DMS79 treated with DMSO at 0.1 percent for 48 hours (cell line): ENCODE measurements around the gene MCOLN1.
"Not testable (repeated sequence)": the region's sequence is repeated elsewhere in the genome, so short reads cannot be mapped to it uniquely, and the experiment has no call there.

Experiments
- DNase-seq: peaks from one replicate; lab custom pipeline; 2025; lab: John Stamatoyannopoulos, UW

The MCOLN1 gene

DNA sequence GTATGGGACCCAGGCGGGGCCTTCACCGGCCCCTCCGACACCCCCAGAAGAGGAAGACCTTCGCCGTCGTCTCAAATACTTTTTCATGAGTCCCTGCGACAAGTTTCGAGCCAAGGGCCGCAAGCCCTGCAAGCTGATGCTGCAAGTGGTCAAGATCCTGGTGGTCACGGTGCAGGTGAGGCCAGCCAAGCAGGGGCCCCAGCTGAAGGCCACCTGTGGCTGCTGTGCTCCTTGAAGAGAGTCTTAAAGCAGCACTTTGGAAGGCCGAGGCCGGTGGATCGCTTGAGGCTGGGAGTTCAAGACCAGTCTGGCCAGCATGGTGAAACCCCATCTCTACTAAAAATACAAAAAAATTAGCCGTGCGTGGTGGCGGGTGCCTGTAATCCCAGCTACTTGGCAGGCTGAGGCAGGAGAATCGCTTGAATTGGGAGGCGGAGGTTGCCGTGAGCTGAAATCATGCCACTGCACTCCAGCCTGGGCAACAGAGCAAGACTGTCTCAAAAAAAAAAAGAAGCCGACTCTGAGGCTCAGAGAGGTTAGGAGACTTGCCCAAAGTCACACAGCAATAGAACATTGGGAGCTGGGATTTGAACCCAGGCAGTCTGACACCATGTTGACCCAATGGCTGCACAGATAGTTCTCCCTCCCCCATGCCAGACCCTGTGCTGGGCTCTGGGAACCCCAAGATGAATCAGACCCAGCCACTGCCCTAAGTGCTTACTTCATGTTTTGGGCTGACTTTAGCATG lies 2.7 kb downstream of the MCOLN1 start:
- no peak for DNase-seq

DNA sequence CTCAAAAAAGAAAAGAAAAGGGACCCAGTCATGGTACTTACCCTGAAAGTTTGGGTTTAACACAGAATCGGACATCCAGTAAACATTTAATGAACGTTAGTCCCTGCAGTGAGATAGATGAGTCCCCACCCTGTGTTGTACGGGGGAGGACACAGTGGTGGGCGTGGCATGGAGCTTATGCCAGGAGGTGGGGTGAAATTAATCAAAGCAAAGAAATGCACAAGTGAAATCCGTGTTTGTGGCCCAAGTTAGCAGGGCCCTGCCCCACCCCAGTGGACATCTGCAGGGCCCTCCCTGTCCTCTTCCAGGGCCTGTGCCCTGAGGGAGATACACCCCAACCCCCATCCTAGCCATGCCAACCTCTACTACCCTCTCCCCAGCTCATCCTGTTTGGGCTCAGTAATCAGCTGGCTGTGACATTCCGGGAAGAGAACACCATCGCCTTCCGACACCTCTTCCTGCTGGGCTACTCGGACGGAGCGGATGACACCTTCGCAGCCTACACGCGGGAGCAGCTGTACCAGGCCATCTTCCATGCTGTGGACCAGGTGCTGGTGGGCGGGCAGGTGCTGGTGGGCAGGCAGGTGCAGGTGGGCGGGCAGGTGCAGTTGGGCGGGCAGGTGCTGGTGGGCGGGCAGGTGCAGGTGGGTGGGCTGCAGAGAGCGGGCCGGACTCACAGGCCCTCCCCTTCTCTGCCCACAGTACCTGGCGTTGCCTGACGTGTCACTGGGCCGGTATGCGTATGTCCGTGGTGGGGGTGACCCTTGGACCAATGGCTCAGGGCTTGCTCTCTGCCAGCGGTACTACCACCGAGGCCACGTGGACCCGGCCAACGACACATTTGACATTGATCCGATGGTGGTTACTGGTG lies 3.9 kb downstream of the MCOLN1 start:
- DNase-seq, result no peak

DNA sequence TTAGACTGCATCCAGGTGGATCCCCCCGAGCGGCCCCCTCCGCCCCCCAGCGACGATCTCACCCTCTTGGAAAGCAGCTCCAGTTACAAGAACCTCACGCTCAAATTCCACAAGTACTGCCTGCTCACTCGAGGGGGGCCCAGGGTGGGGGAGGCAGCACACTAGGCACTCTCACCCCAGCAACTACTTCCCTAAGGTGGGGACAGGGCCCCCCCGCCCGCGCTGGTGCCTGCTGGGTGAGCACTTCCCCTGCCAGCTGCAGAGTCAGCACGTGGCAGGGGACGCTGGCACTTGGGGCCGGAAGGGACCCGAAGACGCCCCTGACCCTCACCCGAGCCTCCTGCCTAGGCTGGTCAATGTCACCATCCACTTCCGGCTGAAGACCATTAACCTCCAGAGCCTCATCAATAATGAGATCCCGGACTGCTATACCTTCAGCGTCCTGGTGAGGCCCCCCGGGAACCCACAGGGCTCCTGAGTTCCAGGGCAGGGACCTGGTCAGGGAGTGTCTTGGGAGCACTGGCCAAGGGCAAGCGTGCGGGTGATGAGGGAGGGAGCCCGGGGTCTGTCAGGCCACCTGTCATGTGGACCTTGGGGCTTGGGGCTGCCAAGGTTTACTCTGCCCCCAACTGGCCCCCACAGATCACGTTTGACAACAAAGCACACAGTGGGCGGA lies 5.2 kb downstream of the MCOLN1 start:
- DNase-seq, result no peak

DNA sequence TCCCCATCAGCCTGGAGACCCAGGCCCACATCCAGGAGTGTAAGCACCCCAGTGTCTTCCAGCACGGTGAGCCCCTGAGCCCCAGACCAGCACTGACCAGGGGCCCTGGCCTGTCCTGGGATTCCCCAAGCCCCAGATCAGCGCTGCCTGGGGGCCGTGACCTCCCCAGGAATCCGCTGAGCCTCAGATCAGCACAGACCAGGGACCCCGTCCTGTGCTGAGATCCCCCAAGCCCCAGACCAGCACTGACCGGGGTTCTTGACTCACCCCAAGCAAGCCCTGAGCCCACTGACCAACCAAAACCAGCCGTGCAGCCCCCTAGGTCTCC lies 5.7 kb downstream of the MCOLN1 start:
- no peak for DNase-seq

DNA sequence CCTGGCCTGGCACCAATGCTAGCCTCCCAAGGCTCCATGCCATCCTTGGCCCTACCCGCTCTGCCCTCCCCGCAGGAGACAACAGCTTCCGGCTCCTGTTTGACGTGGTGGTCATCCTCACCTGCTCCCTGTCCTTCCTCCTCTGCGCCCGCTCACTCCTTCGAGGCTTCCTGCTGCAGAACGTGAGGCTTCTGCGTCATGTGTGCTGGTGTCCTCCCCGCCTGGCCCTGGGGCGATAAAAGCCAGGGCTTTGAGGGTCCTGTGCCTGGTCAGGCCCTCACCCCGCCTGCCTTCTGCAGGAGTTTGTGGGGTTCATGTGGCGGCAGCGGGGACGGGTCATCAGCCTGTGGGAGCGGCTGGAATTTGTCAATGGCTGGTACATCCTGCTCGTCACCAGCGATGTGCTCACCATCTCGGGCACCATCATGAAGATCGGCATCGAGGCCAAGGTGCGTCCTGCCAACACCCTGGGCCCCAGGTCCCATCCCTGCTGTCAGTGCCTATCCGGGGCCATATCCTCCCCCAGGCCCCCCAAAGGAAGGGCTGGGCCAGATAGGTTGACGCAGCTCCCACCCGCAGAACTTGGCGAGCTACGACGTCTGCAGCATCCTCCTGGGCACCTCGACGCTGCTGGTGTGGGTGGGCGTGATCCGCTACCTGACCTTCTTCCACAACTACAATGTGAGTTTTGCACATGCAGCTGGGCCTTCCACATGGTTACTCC lies 6.3 kb downstream of the MCOLN1 start:
- no peak for DNase-seq

DNA sequence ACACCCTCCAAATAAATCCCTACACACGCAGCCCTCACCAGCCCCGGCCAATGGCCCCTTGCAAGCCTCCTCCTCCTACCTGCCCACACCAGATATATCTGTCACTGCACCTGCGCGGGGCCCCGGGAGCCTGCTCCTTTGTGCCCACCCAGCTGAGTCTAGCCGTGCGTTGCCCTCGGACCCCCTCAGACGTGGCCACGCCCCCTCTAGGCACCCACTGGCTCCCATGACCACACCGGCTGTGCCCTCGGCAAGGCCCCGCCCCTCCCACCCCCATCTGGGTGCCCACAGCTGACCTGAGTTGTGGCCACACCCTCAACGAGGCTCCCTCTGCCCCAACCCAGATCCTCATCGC lies 6.8 kb downstream of the MCOLN1 start:
- no peak for DNase-seq

DNA sequence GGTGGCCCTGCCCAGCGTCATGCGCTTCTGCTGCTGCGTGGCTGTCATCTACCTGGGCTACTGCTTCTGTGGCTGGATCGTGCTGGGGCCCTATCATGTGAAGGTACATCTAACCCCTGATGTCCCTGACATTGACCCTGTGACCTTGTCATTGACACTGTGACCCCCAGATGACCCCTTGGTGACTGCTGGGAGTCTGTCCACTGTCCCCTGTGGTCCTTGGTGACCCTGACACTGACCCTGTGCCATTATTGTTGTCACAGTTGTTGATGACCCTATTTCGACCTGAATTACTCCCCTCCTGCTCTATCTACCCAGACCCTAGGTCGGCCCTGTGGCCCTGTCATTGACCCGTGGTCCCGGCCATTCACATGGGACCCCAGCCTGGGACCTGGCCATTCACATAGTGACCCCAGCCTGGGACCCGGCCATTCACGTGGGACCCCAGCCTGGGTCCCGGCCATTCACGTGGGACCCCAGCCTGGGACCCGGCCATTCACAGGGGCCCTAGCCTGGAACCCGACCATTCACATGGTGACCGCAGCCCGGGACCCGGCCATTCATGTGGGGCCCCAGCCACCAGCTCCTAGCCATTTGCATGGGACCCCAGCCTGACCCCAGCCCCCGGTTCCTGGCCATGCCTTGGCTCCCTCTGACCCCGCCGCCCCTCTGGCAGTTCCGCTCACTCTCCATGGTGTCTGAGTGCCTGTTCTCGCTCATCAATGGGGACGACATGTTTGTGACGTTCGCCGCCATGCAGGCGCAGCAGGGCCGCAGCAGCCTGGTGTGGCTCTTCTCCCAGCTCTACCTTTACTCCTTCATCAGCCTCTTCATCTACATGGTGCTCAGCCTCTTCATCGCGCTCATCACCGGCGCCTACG lies 7.4 kb downstream of the MCOLN1 start:
- DNase-seq, result no peak

DNA sequence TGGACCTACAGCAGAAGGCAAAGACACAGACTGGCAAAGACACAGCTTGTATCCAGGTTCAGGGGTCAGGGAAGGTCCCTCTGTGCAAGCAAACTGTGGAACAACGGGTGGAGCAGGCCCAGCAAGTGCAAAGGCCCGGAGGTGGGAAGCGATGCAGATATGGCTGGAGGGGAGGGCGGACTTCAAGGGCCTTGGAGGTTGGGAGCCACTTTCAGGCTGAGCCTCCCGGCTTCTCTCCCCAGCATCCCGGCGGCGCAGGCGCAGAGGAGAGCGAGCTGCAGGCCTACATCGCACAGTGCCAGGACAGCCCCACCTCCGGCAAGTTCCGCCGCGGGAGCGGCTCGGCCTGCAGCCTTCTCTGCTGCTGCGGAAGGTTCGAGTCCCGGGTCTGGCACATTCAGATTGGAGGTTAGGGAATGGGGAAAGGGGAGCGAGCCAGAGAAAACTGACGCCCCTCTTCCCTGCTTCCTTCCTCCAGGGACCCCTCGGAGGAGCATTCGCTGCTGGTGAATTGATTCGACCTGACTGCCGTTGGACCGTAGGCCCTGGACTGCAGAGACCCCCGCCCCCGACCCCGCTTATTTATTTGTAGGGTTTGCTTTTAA lies 11.0 kb downstream of the MCOLN1 start:
- no peak for DNase-seq

DNA sequence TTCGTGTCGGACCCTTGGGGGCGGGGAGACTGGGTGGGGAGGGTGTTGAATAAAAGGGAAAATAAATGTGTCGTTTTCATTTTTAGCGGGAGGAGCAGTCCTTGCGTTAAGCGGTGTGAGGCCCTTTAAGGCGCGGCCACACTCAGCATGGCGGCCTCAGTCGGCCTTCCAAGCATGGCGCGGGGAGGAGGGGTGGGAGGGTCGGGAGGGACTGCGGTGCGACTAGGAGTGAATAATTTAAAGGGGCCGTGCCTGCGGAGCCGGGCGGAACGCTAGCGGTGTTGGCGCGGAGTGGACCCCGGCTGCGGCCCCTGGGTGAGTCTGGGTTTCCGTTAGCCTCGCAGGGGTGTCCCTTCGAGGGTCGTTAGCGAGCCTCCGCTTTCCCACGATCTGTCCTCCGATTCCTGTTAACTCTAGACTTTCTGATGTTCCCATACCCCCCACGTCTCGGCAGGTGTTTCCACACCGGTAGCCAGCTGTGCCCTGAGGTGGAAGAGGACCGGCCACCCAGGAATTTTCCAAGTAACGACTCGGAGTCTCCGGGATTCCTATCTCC lies 11.6 kb downstream of the MCOLN1 start:
- peak; percentile 63 for DNase-seq

DNA sequence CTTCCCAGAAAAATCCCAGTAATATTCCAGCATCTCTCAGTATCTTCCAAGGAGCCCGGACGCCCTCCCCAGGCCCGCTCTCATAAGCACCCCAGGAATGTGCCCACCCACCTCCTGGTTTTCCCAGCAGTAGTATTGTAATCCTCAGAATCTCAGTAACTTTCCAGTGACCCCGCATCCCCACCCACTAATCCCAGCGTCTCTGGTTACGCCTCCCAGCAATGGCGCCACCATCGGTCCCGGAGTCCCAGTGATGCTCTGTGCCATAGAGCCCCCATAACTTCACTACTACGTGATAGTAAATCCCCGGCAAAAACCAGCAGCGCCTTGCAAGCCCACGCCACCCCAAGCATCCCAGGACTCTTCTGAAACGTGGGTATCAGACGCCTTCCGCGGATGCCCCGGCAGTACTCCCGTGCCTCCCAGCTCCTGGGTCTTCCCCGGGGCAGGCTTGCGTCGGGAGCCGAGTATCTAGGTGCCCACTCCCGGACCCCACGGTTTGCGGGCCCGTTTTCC lies 12.2 kb downstream of the MCOLN1 start:
- DNase-seq, result no peak

DNA sequence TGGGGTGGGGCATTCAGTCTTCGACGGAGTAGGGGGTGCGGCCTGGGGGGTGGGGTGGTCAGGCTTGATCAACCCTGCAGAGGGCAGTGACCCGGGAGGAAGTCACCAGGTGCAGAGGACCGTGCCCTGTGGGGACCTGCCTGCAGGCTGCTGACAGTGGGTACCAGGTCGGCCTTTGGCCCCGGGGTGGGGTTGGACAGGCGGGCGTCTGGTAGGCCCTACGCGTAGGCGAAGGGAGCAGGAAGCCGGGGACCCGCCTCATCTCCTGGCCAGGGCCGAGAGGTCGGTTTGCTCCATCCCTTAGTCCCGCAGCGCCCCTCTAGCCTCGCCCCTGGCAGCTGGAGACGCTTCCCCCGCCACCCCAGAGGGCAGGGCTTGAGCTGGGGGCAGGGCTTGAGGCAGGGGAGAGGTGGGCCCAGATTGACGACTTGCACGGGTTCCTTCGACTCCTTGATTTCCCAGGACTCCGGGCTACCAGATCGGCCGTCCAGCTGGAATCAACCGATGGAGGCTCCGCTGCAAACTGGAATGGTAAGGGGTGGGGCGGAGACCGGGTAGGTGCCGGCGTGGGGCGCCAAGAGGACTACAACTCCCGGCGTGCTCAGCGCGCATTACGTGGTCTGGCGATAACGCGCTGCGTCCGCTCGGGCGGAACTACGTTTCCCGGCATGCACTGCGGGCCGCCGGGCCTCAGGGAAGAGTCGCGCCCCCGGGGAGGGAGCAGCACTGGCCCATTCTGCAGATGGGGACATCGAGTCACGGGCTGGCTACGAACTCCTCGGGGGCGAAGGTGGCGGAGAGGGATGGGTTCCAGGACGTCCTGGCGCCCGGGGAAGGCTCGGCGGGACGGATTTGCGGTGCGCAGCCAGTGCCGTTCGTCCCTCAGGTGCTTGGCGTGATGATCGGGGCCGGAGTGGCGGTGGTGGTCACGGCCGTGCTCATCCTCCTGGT lies 12.9 kb downstream of the MCOLN1 start, which contains the start of gene PNPLA6:
TSS of gene PNPLA6 (plus strand) at position 671 of the 951 bp plus-strand sequence. CDS start at position 743, 72 bp downstream.
- DNase-seq, result peak; percentile 85

DNA sequence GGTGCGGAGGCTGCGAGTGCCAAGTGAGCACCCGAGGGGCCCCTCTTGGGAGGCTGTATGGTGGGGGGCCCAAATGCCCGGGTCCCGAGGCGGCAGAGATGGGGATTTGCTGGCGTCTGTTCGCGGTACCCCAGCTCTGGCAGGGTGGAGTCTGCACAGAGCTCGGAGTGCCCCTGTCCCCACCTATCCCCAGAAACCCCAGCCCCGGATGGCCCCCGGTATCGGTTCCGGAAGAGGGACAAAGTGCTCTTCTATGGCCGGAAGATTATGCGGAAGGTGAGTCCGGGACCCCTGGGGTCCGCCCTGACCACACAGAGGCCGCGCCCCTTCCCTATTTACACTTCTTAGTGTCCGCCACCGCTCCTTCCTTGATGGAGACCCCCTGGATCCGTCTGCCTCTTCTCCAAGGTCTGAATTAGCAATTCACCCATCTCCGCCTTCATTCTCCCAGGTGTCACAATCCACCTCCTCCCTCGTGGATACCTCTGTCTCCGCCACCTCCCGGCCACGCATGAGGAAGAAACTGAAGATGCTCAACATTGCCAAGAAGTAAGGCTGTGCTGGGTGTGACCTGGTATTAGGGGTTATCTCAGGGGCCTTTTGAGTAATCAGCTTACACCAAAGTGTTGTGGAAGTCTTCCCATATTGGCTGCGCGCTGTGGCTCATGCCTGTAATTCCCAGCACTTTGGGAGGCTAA lies 13.7 kb downstream of the MCOLN1 start:
- DNase-seq, result no peak

DNA sequence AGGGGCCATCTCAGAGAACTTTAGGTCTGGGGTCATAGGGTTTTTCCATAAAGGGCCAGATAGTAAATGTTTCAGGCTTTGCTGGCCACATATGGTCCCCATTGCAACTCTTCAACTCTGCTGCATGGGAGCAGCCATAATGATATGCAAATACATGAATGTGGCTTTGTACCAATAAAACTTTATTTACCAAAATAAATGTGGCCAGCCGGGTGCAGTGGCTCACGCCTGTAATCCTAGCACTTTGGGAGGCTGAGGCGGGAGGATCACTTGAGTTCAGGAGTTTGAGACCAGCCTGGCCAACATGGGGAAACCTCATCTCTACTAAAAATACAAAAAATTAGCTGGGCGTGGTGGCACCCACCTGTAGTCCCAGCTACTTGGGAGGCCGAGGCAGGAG lies 16.6 kb downstream of the MCOLN1 start:
- DNase-seq, result not testable (repeated sequence)

DNA sequence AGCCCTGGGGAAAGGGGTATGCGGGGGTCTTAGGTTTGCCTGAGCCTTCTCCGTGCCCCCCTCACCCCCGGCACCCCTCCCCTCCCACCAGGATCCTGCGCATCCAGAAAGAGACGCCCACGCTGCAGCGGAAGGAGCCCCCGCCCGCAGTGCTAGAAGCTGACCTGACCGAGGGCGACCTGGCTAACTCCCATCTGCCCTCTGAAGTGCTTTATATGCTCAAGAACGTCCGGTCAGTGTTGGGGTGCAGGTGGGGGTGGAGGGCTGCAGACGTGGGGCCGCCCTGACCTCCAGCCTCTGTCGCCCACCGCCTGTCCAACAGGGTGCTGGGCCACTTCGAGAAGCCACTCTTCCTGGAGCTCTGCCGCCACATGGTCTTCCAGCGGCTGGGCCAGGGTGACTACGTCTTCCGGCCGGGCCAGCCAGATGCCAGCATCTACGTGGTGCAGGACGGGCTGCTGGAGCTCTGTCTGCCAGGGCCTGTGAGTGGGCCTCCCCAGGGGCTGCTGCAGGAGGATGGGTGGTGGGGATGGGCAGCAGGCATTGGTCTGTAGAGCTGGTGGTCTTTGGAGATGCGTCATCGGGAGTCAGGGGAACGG lies 17.5 kb downstream of the MCOLN1 start:
- no peak for DNase-seq

DNA sequence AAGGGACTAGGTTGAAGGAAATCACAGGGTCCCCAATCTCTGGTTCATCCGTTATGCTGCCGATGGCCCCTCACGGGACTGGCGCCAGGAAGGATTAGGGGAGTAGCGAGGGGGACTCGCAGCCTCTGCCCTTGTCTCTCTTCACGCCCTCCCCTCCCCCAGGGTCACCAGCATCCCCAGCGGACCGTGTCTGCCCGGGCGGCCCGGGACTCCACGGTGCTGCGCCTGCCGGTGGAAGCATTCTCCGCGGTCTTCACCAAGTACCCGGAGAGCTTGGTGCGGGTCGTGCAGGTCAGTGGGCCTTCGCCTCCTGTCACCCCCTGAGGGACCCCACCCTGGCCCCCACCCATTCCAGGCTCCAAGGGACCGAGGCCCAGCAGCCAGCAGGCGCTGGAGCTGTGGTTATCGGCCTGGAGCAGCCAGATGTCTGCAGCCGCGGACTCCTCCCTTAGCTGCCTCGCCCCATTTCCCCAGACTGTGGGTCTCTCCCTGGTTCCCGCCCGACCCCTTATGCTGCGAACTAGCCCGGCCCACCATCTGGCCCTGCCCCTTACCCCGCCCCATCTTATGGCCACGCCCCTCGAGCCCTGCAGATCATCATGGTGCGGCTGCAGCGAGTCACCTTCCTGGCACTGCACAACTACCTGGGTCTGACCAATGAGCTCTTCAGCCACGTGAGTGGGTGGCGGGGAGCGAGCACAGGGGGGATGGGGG lies 18.5 kb downstream of the MCOLN1 start:
- DNase-seq, result no peak

DNA sequence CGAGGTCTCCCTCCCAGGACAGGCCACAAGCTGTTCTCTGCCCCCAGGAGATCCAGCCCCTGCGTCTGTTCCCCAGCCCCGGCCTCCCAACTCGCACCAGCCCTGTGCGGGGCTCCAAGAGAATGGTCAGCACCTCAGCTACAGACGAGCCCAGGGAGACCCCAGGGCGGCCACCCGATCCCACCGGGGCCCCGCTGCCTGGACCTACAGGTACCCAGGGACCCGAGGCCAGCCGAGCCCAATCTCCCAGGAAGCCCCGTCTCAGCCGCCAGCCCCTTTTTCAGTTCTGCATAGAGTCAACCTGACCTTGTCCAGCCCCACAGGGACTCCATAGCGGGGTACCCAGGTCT lies 19.0 kb downstream of the MCOLN1 start:
- DNase-seq, result no peak

DNA sequence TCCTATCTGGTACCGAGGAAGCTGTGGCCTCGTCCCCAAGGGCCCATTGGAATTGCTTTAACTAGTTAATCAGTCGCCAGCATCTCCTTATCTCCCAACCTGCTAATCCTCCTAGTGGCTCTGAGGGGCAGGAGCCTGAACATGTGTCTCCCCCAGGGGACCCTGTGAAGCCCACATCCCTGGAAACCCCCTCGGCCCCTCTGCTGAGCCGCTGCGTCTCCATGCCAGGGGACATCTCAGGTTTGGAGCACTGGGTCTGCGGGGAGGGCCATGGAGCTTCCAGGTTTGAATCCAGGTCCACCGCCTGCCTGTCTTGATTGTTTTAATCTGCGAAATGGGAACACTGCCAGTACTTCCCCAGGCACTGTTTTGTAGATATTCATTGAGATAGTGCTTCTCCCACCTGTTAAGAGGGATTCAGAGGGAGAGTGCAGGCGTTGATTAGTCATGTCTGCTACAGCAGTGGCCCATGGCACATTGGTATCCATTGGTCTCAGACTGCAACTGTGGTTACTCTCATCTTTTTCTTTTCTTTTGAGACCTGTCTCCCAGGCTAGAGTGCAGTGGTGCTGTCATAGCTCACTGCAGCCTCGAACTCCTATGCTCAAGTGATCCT lies 19.5 kb downstream of the MCOLN1 start:
- DNase-seq, result no peak
